SK-N-SH (cell line): ENCODE measurements around the gene RPL27.

Experiments
- EP300 ChIP-seq, 2 experiments: IDR thresholded peaks; 2 replicates each; pipeline versions ENCODE4 v1.4.0 to v1.6.1; 2012; ENCODE audit warnings: borderline replicate concordance in 1 of 2, low read depth in 1 of 2, low read length in 1 of 2
- FOXJ3 ChIP-seq: sonication (generic); formaldehyde crosslinking; IDR thresholded peaks from 2 replicates; pipeline ENCODE4 v1.5.1; 2020; ENCODE audit warnings: mild to moderate bottlenecking, missing genetic modification reagents
- GABPA ChIP-seq: IDR thresholded peaks from 2 replicates; pipeline ENCODE4 v1.4.0; 2012; ENCODE audit warnings: low read depth, mild to moderate bottlenecking
- MXI1 ChIP-seq: IDR thresholded peaks from 2 replicates; pipeline ENCODE4 v1.6.1; 2012; ENCODE audit warnings: mild to moderate bottlenecking, low read depth, low read length, improper control_type of control experiment
- POLR2AphosphoS5 ChIP-seq: IDR thresholded peaks from 2 replicates; pipeline ENCODE4 v1.6.1; 2012; ENCODE audit warnings: low read depth, low read length
- RAD21 ChIP-seq: IDR thresholded peaks from 2 replicates; pipeline ENCODE4 v1.6.1; 2012; ENCODE audit warnings: mild to moderate bottlenecking, low read length
- RFX5 ChIP-seq: IDR thresholded peaks from 2 replicates; pipeline ENCODE4 v1.6.1; 2012; ENCODE audit warnings: mild to moderate bottlenecking, improper control_type of control experiment, low read length
- RXRA ChIP-seq: IDR thresholded peaks from 2 replicates; pipeline ENCODE4 v1.4.0; 2012; ENCODE audit warnings: low read depth, mild to moderate bottlenecking, borderline replicate concordance
- SMC3 ChIP-seq: IDR thresholded peaks from 2 replicates; pipeline ENCODE4 v1.6.1; 2012; ENCODE audit warnings: low read depth, low read length, improper control_type of control experiment
- TF ChIP-seq, protein P1 (sequence below): fragments of 150-350 bp; IDR thresholded peaks from 2 replicates; pipeline ENCODE4 v1.6.1; 2017; ENCODE audit warnings: antibody characterized with exemption, low read length, low read depth, borderline replicate concordance
- TF ChIP-seq, protein P2 (sequence below): fragments of 200-600 bp; sonication (generic); IDR thresholded peaks from 2 replicates; pipeline ENCODE4 v1.6.1; 2017; ENCODE audit warnings: antibody characterized with exemption, mild to moderate bottlenecking, moderate library complexity
- TF ChIP-seq, protein P3 (sequence below): IDR thresholded peaks from 2 replicates; pipeline ENCODE4 v1.6.1; 2012; ENCODE audit warnings: mild to moderate bottlenecking, low read depth, low read length, moderate library complexity
- TF ChIP-seq, protein P4 (sequence below): IDR thresholded peaks from 2 replicates; pipeline ENCODE4 v1.4.0; 2012; ENCODE audit warnings: low read depth, borderline replicate concordance

DNA sequence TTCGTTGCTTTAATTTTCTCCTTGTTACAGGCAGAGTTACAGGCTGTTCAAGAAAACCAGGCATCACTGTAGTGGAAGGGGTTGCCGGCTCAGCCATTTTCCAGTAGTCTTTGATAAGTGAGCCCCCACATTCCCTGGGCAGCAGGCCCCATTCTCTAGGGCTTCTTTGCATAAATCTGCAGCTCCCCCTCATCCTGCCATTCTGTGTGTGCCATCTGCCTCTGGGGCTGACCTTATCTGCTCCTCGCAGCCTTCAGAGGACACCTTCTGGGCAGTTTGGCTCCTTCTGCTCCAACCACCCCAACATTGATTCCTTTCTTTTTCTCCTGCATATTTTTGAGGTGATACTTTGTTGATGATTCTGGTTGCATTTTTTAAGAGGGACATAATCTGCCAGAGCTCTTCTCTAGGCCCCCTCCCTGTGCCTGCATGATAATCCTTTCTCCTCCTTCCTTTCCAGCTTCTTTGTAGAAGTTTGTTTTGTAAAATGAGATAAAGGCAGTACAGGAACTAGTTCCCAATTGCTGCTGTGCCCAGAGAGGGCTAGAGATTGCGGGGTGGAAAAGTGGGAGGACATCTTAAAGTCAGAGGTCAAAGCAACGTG lies 43.9 kb downstream of the RPL27 start:
- TF ChIP-seq RXRA = no peak
- TF ChIP-seq RFX5 = no peak
- TF ChIP-seq, protein P1, sequence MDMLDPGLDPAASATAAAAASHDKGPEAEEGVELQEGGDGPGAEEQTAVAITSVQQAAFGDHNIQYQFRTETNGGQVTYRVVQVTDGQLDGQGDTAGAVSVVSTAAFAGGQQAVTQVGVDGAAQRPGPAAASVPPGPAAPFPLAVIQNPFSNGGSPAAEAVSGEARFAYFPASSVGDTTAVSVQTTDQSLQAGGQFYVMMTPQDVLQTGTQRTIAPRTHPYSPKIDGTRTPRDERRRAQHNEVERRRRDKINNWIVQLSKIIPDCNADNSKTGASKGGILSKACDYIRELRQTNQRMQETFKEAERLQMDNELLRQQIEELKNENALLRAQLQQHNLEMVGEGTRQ = no peak
- TF ChIP-seq, protein P2, sequence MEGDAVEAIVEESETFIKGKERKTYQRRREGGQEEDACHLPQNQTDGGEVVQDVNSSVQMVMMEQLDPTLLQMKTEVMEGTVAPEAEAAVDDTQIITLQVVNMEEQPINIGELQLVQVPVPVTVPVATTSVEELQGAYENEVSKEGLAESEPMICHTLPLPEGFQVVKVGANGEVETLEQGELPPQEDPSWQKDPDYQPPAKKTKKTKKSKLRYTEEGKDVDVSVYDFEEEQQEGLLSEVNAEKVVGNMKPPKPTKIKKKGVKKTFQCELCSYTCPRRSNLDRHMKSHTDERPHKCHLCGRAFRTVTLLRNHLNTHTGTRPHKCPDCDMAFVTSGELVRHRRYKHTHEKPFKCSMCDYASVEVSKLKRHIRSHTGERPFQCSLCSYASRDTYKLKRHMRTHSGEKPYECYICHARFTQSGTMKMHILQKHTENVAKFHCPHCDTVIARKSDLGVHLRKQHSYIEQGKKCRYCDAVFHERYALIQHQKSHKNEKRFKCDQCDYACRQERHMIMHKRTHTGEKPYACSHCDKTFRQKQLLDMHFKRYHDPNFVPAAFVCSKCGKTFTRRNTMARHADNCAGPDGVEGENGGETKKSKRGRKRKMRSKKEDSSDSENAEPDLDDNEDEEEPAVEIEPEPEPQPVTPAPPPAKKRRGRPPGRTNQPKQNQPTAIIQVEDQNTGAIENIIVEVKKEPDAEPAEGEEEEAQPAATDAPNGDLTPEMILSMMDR = no peak
- TF ChIP-seq, protein P3, sequence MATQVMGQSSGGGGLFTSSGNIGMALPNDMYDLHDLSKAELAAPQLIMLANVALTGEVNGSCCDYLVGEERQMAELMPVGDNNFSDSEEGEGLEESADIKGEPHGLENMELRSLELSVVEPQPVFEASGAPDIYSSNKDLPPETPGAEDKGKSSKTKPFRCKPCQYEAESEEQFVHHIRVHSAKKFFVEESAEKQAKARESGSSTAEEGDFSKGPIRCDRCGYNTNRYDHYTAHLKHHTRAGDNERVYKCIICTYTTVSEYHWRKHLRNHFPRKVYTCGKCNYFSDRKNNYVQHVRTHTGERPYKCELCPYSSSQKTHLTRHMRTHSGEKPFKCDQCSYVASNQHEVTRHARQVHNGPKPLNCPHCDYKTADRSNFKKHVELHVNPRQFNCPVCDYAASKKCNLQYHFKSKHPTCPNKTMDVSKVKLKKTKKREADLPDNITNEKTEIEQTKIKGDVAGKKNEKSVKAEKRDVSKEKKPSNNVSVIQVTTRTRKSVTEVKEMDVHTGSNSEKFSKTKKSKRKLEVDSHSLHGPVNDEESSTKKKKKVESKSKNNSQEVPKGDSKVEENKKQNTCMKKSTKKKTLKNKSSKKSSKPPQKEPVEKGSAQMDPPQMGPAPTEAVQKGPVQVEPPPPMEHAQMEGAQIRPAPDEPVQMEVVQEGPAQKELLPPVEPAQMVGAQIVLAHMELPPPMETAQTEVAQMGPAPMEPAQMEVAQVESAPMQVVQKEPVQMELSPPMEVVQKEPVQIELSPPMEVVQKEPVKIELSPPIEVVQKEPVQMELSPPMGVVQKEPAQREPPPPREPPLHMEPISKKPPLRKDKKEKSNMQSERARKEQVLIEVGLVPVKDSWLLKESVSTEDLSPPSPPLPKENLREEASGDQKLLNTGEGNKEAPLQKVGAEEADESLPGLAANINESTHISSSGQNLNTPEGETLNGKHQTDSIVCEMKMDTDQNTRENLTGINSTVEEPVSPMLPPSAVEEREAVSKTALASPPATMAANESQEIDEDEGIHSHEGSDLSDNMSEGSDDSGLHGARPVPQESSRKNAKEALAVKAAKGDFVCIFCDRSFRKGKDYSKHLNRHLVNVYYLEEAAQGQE = no peak
- no peak for TF ChIP-seq FOXJ3 (CRISPR knock-in tag)
- TF ChIP-seq GABPA = no peak
- TF ChIP-seq, protein P4, sequence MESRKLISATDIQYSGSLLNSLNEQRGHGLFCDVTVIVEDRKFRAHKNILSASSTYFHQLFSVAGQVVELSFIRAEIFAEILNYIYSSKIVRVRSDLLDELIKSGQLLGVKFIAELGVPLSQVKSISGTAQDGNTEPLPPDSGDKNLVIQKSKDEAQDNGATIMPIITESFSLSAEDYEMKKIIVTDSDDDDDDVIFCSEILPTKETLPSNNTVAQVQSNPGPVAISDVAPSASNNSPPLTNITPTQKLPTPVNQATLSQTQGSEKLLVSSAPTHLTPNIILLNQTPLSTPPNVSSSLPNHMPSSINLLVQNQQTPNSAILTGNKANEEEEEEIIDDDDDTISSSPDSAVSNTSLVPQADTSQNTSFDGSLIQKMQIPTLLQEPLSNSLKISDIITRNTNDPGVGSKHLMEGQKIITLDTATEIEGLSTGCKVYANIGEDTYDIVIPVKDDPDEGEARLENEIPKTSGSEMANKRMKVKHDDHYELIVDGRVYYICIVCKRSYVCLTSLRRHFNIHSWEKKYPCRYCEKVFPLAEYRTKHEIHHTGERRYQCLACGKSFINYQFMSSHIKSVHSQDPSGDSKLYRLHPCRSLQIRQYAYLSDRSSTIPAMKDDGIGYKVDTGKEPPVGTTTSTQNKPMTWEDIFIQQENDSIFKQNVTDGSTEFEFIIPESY = no peak
- no peak for TF ChIP-seq EP300 (IDR thresholded peaks at IDR 0.05; ENCODE audit: borderline replicate concordance in 1 of 2, low read depth in 1 of 2, low read length in 1 of 2)
- TF ChIP-seq RAD21 = no peak
- TF ChIP-seq MXI1 = no peak
- TF ChIP-seq POLR2AphosphoS5 = no peak
- no peak for TF ChIP-seq SMC3
